ENCODE measurements around the gene TSPAN16.
"Not testable (repeated sequence)": the region's sequence is repeated elsewhere in the genome, so short reads cannot be mapped to it uniquely, and the experiment has no call there.

The TSPAN16 gene

GRCh38 chr19:11339254-11340098 lies 43.5 kb downstream of the TSPAN16 start, which contains the start of gene RAB3D:
TSS of gene RAB3D (minus strand) at chr19:11339657. CDS start at chr19:11337399, 2,258 bp downstream.
- peak; percentile 91 for DNase-seq (ENCODE audit: low read depth)
- peak within 1 kb of the TSS; percentile 67 for H3K4me3 ChIP-seq (ENCODE audit: low read length)
- TF ChIP-seq CTCF (IDR thresholded peaks at IDR 0.05; ENCODE audit: insufficient read depth, low read depth, low read length, missing control alignments), result no peak

GRCh38 chr19:11340099-11340467 lies 44.1 kb downstream of the TSPAN16 start:
- not testable (repeated sequence) for DNase-seq (ENCODE audit: low read depth); H3K4me3 ChIP-seq (ENCODE audit: low read length)

GRCh38 chr19:11342429-11342828 lies 46.5 kb downstream of the TSPAN16 start:
- no peak for DNase-seq (ENCODE audit: low read depth)
- no peak overlapping the region for H3K4me3 ChIP-seq (ENCODE audit: low read length)
- TF ChIP-seq CTCF (IDR thresholded peaks at IDR 0.05; ENCODE audit: insufficient read depth, low read depth, low read length, missing control alignments), result no peak

GRCh38 chr19:11345122-11345803 lies 49.3 kb downstream of the TSPAN16 start:
- DNase-seq (ENCODE audit: low read depth), result no peak
- TF ChIP-seq CTCF (IDR thresholded peaks at IDR 0.05; ENCODE audit: insufficient read depth, low read depth, low read length, missing control alignments), result no peak
- peak overlapping the region; percentile 85 for H3K4me3 ChIP-seq (ENCODE audit: low read length)

GRCh38 chr19:11346104-11346940 lies 50.4 kb downstream of the TSPAN16 start, which contains the start of the genes CCDC159 and TMEM205:
TSS of gene CCDC159 (plus strand) at chr19:11346519. CDS start at chr19:11346607, 88 bp downstream.
TSS of gene TMEM205 (minus strand) at chr19:11346268. CDS start at chr19:11345619, 649 bp downstream.
- peak; percentile 99 for DNase-seq (ENCODE audit: low read depth)
- TF ChIP-seq CTCF (IDR thresholded peaks at IDR 0.05; ENCODE audit: insufficient read depth, low read depth, low read length, missing control alignments), result no peak
- peak within 1 kb of the TSS; percentile 85 for H3K4me3 ChIP-seq (ENCODE audit: low read length)

- no peak for TF ChIP-seq CTCF (IDR thresholded peaks at IDR 0.05; ENCODE audit: insufficient read depth, low read depth, low read length, missing control alignments)
- no peak overlapping the region for H3K4me3 ChIP-seq (ENCODE audit: low read length)
- no peak for DNase-seq (ENCODE audit: low read depth)
These were observed 51.6 kb downstream of the TSPAN16 start for GRCh38 chr19:11347546-11348039.
